HG02884 (cell line): ENCODE results near the gene SPOUT1.
"Not testable (repeated sequence)": the region's sequence is repeated elsewhere in the genome, so short reads cannot be mapped to it uniquely, and the experiment has no call there.

Experiments used
- ATAC-seq: cut with Tn5 transposase; IDR thresholded peaks from one replicate; pipeline ENCODE4 v1.9.1; 2021; ENCODE audit warnings: mild to moderate bottlenecking, moderate library complexity; ENCODE audit not compliant: unreplicated experiment

SPOUT1 gene

DNA sequence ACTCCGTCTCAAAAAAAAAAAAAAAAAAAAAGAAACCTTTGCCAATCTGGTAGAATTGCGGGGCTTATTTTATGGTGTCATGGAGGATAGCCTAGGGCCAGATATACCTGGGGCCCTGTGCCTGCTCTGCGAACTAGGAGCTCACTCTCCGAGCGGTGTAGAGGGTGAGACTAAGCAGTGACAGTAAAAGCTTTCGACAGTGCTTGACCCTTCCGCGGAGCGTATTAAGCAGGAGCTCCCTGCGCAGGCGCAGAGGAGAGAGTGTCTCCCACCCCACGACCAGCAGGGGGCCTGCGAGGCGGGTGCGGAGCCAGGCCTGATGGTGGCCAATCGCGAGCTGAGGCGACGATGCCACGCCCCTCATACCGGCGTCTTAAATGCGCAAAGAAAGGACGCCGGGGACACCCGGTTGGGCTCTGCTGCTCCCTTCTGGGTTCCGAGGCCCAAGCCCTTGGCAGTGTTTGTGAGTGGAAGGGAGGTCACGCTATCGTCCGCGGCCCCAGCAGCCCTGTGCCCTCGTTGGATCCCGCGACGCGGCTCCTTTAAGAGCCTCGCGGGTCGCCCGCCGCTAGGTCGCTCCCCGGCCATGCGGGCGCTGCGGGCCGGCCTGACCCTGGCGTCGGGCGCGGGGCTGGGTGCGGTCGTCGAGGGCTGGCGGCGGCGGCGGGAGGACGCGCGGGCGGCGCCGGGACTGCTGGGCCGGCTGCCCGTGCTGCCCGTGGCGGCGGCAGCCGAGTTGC lies 11.3 kb downstream of the SPOUT1 start, which contains the start of gene ENDOG:
TSS of gene ENDOG (plus strand) at position 402 of the 740 bp plus-strand sequence. CDS start at position 587, 185 bp downstream.
- ATAC-seq, result peak; percentile 91

GRCh38 chr9:128810873-128811272 lies 18.7 kb downstream of the SPOUT1 start:
- ATAC-seq, result no peak

- ATAC-seq, result no peak
These were observed 19.8 kb downstream of the SPOUT1 start for GRCh38 chr9:128809831-128810230.

DNA sequence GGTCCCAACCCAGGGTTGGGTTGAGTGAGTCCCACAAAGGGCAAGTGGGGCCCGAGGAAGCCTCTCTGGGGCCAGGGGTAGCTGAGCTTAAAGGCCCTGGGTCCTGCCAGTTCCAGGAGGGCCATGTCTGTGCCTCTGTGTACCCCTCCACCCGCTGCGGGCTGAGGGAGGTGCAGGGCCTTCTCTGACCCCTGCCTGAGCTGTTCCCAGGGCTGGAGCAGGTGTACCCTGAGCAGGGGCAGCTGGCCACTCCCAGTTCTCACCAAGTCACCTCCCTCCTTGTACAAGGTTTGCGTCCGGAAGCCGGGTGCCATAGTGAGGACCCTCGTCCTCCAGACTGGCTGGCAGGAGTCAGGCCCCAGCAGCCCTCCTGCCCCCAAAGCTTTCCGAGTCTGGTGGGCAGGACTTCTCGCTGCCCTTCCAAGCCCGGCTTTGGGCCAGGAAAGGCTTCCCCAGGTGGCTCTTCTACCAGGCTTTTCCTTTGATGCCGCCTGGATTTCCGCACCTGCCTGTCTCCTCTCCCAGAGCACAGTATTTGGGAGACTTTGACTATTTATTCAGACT lies 20.5 kb downstream of the SPOUT1 start:
- no peak for ATAC-seq

DNA sequence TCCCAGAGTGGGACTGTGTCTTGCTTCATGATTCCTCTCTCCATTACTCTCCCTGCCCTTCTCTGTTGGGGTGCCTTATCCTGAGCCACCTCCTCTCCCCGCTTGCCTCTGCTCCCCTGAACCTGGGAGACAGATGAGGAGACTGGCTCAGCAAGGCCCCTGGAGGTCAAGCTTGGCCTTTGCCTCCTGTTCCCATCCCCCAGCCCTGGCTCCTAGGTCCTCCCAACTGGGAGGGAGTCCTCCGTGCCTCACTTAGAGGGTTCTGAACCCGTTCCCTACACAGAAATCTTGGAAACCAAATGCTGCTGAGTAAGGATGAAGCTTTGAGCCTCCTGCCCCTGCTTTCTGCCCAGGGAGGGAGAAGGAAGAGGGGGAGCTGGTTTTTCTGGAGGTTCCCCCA lies 21.1 kb downstream of the SPOUT1 start:
- no peak for ATAC-seq

- ATAC-seq, result no peak
These were observed 21.8 kb downstream of the SPOUT1 start for GRCh38 chr9:128807827-128808226.

GRCh38 chr9:128805661-128806060 lies 23.9 kb downstream of the SPOUT1 start:
- no peak for ATAC-seq

DNA sequence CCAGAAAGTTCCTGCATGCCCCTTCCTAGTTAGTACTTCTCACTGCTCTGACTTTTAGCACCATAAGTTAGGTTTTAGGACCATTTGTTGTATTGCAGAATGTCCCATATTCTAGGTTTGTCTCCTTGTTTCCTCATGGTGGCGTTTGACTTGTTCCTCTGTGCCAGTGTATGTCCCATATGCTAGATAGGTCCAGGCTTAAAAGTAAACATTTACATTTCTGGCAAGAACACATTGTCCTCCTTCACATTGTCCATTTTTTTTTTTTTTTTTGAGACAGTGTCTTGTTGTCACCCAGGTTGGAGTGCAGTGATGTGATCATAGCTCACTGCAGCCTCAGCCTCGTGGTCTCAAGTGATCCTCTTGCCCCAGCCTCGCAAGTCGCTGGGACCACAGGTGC lies 27.1 kb downstream of the SPOUT1 start:
- no peak for ATAC-seq

GRCh38 chr9:128800061-128800460 lies 29.5 kb downstream of the SPOUT1 start:
- ATAC-seq, result no peak

DNA sequence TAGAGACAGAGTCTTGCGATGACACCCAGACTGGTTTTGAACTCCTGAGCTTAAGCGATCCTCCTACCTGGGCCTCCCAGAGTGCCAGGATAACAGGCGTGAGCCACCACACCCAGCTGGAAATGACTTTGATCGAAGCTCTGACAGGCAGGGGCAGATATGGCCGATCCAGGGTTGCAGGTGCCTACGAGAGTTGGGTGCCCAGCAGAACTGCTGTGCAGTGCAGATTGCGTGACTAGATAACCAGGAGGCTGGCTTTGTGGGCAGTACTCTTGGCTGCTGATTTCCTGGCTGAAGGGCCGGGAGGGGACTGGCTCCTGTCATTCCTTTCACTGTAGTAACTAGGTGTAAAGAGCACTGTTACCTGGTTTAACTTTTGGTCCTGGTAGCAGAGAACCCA lies 30.7 kb downstream of the SPOUT1 start:
- no peak for ATAC-seq

- not testable (repeated sequence) for ATAC-seq
These were observed 34.6 kb downstream of the SPOUT1 start for GRCh38 chr9:128794961-128795360.

GRCh38 chr9:128792978-128793686 lies 36.5 kb downstream of the SPOUT1 start:
- no peak for ATAC-seq

DNA sequence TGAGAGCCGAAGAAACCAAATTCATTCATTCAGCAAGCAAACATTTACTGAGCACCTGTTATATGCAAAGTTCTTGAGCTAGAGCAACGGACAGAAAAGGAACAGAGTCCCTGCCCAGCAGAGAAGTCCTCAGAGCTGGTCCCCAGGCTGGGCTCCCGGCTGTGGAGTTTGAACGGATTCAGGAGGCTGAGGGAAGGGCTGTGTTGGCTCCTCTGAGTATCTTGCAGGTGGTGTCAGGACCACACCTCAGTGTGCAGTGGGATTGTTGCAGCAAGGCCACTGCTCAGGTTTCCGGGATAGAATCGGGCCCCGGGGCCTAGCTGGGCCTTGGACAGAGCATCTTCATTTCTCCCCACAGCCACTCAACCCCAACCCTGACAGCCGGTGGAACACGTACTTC lies 37.5 kb downstream of the SPOUT1 start:
- no peak for ATAC-seq

GRCh38 chr9:128790536-128790935 lies 39.1 kb downstream of the SPOUT1 start:
- ATAC-seq, result no peak

DNA sequence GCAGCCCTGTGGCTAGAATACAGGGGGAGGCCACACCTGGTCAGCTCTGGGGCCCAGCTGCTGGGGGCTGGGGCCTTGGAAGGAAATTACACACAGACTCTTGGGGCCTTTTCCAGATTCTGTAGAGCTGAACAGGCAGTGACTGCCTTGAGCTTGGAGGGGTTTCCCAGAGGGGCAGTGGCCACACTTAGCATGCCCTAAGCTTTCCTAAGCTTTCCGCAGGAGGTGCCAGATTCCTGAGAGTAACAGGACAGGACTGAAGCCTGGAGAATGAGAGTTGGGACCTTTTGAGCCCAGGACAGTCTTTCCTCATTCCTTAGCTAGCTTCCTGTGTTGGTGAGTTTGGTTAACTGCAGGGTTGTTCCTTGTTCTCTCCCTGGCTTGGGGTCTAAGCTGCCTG lies 41.1 kb downstream of the SPOUT1 start:
- ATAC-seq, result no peak

DNA sequence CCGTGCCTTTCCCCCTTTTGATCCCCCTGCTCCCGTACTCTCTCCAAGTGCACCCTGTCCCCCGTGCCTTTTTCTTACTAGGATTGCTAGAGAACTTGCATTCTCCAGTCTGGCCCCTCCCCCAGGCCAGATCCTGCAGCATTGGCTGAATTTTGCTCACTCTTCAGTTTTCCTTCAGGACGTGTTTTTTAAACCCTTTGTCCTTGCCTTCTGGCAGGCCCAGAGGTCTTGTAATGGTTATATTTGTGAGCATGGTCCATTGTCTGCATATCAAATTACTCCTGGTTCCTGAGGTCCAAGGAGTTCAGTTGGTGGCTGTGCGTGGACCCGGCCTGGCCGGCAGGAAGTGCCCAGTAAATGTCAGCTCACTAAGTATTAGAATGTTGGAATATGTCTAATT lies 41.9 kb downstream of the SPOUT1 start:
- no peak for ATAC-seq

DNA sequence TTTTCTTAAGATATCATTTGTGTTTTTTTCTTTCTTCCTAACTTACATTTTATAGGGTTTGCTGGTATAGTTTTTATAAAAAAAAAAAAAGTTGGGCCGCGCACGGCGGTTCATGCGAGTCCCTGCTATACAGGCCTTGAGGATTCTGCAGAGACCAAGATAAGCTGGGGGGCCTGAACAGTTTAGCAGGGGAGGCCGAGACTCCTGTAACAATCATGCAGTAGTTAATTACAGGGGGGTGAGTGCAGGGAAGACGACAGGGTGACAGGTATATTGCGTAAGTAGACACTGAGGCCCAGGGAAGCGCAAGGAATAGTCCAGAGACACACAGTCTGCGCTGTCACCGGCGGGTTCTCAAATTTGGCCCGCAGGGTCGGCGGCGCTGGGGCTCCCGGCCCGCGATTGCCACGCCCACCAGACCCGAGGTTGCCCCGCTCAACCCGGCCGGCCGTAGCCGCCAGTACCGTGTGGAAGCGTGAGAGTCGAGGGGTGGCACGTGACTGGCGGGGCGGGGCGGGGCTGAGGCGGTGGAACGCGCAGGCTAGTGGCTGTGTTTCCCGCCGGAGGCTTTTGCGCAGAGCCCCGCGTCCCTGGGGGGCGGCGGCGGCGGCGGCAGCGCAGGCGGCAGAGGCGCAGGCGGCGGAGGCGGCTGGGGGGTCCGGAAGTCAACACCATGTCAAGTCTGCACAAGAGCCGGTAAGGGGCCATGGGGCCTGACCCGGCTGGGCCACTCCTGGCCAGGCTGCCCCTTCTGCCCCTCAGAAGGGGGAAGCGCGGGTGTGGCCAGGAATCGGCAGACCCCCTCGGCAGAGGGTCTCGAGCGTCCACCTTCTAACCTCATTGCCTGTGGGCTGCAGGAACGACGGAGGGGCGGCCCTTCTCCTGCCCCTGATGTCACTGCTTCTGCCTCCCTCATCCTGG lies 42.7 kb downstream of the SPOUT1 start, which contains the start of gene TBC1D13:
TSS of gene TBC1D13 (plus strand) at position 573 of the 921 bp plus-strand sequence. CDS start at position 674, 101 bp downstream.
- peak; percentile 82 for ATAC-seq

DNA sequence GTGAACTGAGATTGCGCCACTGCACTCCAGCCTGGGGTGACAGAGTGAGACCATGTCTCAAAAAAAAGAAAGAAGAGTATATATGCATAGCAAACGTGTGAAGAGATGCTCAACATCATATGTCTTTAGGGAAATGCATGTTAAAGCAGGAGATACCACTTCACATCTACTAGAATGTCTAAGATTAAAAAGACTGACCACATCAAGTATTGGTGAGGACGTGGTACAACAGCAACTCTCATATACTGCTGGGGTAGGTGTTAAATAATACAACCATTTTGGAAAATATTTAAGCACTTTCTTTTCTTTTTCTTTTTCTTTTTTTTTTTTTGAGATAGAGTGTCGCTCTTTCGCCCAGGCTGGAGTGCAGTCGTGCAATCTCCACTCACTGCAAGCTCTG lies 44.2 kb downstream of the SPOUT1 start:
- no peak for ATAC-seq

DNA sequence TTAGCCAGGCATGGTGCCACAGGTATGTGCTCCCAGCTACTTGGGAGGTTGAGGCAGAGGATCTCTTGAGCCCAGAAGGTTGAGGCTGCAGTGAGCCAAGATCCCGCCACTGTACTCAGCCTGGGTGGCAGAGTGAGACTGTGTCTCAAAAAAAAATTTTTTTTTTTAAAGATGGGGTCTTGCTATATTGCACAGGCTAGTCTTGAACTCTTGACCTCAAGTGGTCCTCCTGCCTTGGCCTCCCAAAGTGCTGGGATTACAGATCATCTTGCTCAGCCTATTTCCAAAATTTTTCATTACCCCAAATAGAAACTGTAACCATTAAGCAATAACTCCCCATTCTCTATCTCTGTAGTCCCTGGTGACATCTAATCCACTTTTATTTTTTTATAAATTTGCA lies 46.9 kb downstream of the SPOUT1 start:
- no peak for ATAC-seq

- no peak for ATAC-seq
These were observed 48.2 kb downstream of the SPOUT1 start for GRCh38 chr9:128781187-128782070.
